H1 (cell line): ENCODE measurements around the gene NLRX1.

Experiments used
- CTCF ChIP-seq, 3 experiments: IDR thresholded peaks; 1 replicate in 2 of 3; 2 replicates in 1 of 3; pipeline versions ENCODE4 v1.5.1 to v1.6.1; 2011; ENCODE audit warnings: low read length in 3 of 3, mild to moderate bottlenecking in 3 of 3, inconsistent platforms in 2 of 3, low read depth in 1 of 3, moderate library complexity in 1 of 3; ENCODE audit not compliant: insufficient read depth in 1 of 3; ENCODE audit errors: control extremely low read depth in 1 of 3
- EGR1 ChIP-seq: IDR thresholded peaks from 2 replicates; pipeline ENCODE4 v1.6.1; 2011; ENCODE audit warnings: low read depth, low read length, borderline replicate concordance
- HDAC6 ChIP-seq: IDR thresholded peaks from one replicate; pipeline ENCODE4 v1.7.1; 2012; ENCODE audit warnings: low read depth, mild to moderate bottlenecking, inconsistent platforms, low read length, moderate library complexity
- RFX5 ChIP-seq: IDR thresholded peaks from 2 replicates; pipeline ENCODE4 v1.6.1; 2011; ENCODE audit warnings: low read depth, low read length, improper control_type of control experiment, borderline replicate concordance

GRCh38 chr11:119205080-119205479 lies 36.6 kb downstream of the NLRX1 start:
- TF ChIP-seq RFX5 (no peak), CTCF (IDR thresholded peaks at IDR 0.05; ENCODE audit: control extremely low read depth in 1 of 3, insufficient read depth in 1 of 3, low read depth in 1 of 3, low read length in 3 of 3) (no peak), EGR1 (no peak), HDAC6 (no peak)
